H1 (cell line): ENCODE data around the gene PCNA. TPM values are rescaled to one million over a fixed set of nuclear protein-coding genes. Genes with fewer than 3 reads are reported as not detected.

Experiments used
- CTCF ChIA-PET: fragments of 300-600 bp; sonication (Branson Sonifier 250); formaldehyde crosslinking; loops from one replicate; lab custom pipeline; 2021; ENCODE audit not compliant: partially characterized antibody; lab: Charles Lee
- POLR2A ChIA-PET: fragments of 300-600 bp; sonication (Branson Sonifier 250); formaldehyde crosslinking; loops from one replicate; lab custom pipeline; 2021; ENCODE audit warnings: inconsistent platforms; ENCODE audit not compliant: partially characterized antibody; lab: Charles Lee
- DNase-seq, 2 experiments: peaks; one replicate each; pipeline versions ENCODE4 v3.0.0 to v3.0.0-alpha.2; 2010 to 2022; ENCODE audit warnings: low spot score in 2 of 2, low read depth in 1 of 2, mixed read lengths in 1 of 2
- FAIRE-seq: peaks from 2 replicates; lab custom pipeline; 2011; peaks lifted over from hg19 to GRCh38; lab: Jason Lieb, UNC
- H2AFZ ChIP-seq: 2 replicates; pipeline ENCODE4 v1.8.1; 2012; ENCODE audit warnings: low read length, inconsistent platforms
- H2AK5ac ChIP-seq: 2 replicates; pipeline ENCODE4 v1.6.1; 2013; ENCODE audit warnings: low read depth, low read length
- H2BK120ac ChIP-seq: replicated peaks from 2 replicates; pipeline ENCODE3; 2013; ENCODE audit warnings: low read depth, low read length, inconsistent platforms
- H2BK12ac ChIP-seq: 2 replicates; pipeline ENCODE4 v1.6.1; 2013; ENCODE audit warnings: low read depth, low read length
- H2BK15ac ChIP-seq: 2 replicates; pipeline ENCODE4 v1.6.1; 2013; ENCODE audit warnings: low read length
- H2BK20ac ChIP-seq: 2 replicates; pipeline ENCODE4 v1.6.1; 2013; ENCODE audit warnings: low read length
- H2BK5ac ChIP-seq: 2 replicates; pipeline ENCODE4 v1.6.1; 2013; ENCODE audit warnings: low read depth, low read length
- H3K14ac ChIP-seq: 2 replicates; pipeline ENCODE4 v1.6.1; 2013; ENCODE audit warnings: inconsistent platforms; ENCODE audit not compliant: insufficient read length
- H3K18ac ChIP-seq: 2 replicates; pipeline ENCODE4 v1.6.1; 2013; ENCODE audit warnings: low read length; ENCODE audit errors: extremely low read depth
- H3K23ac ChIP-seq: 2 replicates; pipeline ENCODE4 v1.6.1; 2013; ENCODE audit warnings: inconsistent platforms; ENCODE audit not compliant: insufficient read length
- H3K23me2 ChIP-seq: 2 replicates; pipeline ENCODE4 v1.6.1; 2013; ENCODE audit warnings: low read depth, low read length
- H3K27ac ChIP-seq: 2 replicates; pipeline ENCODE4 v1.6.1; 2011; ENCODE audit warnings: low read depth, low read length, inconsistent platforms
- H3K27me3 ChIP-seq, 4 experiments: replicated peaks in 1 of 4; 1 replicate in 1 of 4; 2 replicates in 3 of 4; pipeline versions ENCODE4 v1.6.1 to v1.8.1; 2011 to 2013; ENCODE audit warnings: low read length in 3 of 4, mild to moderate bottlenecking in 3 of 4, inconsistent platforms in 2 of 4, mixed read lengths in 2 of 4, moderate library complexity in 1 of 4; ENCODE audit not compliant: control insufficient read depth in 3 of 4, insufficient read depth in 3 of 4; ENCODE audit errors: extremely low read depth in 1 of 4
- H3K36me3 ChIP-seq, 4 experiments: 2 replicates each; pipeline versions ENCODE4 v1.6.1 to v1.8.1; 2011 to 2013; ENCODE audit warnings: mild to moderate bottlenecking in 4 of 4, low read length in 3 of 4, moderate library complexity in 2 of 4, control low read depth in 1 of 4, inconsistent platforms in 1 of 4; ENCODE audit not compliant: insufficient read depth in 4 of 4, control insufficient read depth in 2 of 4
- H3K4ac ChIP-seq: replicated peaks from 2 replicates; pipeline ENCODE3; 2013; ENCODE audit warnings: low read length, low read depth, mixed read lengths, inconsistent platforms; ENCODE audit not compliant: insufficient read length
- H3K4me1 ChIP-seq, 4 experiments: replicated peaks in 1 of 4; 1 replicate in 1 of 4; 2 replicates in 3 of 4; pipeline versions ENCODE4 v1.6.1 to v1.8.1; 2011 to 2013; ENCODE audit warnings: low read length in 3 of 4, inconsistent platforms in 2 of 4, mixed read lengths in 1 of 4; ENCODE audit not compliant: insufficient read depth in 4 of 4, control insufficient read depth in 3 of 4
- H3K4me2 ChIP-seq, 2 experiments: 2 replicates each; pipeline versions ENCODE4 v1.6.1 to v1.8.1; 2011 to 2013; ENCODE audit warnings: low read depth in 2 of 2, low read length in 2 of 2, control low read depth in 1 of 2, inconsistent platforms in 1 of 2, mild to moderate bottlenecking in 1 of 2; ENCODE audit not compliant: insufficient read depth in 1 of 2
- H3K4me3 ChIP-seq, 4 experiments: fragments of 200-600, 300-600 bp in 1 of 4; sonication (generic), shearing (Covaris generic), sonication (Bioruptor Twin) in 1 of 4; 2 replicates each; pipeline versions ENCODE4 v1.5.1 to v1.8.1; 2011 to 2016; ENCODE audit warnings: low read length in 4 of 4, low read depth in 3 of 4, control low read depth in 2 of 4, inconsistent platforms in 2 of 4, mild to moderate bottlenecking in 2 of 4, mixed read lengths in 1 of 4, moderate library complexity in 1 of 4; ENCODE audit not compliant: insufficient read depth in 2 of 4; ENCODE audit errors: extremely low read depth in 1 of 4
- H3K56ac ChIP-seq: replicated peaks from 2 replicates; pipeline ENCODE3; 2013; ENCODE audit warnings: low read depth, mild to moderate bottlenecking, mixed read lengths, low read length, inconsistent platforms; ENCODE audit not compliant: insufficient read length
- H3K79me1 ChIP-seq: 2 replicates; pipeline ENCODE4 v1.6.1; 2013; ENCODE audit warnings: low read depth, low read length, control low read depth
- H3K79me2 ChIP-seq, 2 experiments: 2 replicates each; pipeline versions ENCODE4 v1.6.1 to v1.8.1; 2012 to 2013; ENCODE audit warnings: low read length in 2 of 2, mild to moderate bottlenecking in 2 of 2, inconsistent platforms in 1 of 2; ENCODE audit not compliant: insufficient read depth in 2 of 2, control insufficient read depth in 1 of 2
- H3K9ac ChIP-seq, 4 experiments: replicated peaks in 1 of 4; 1 replicate in 1 of 4; 2 replicates in 3 of 4; pipeline versions ENCODE4 v1.6.1 to v1.8.1; 2011 to 2013; ENCODE audit warnings: low read depth in 3 of 4, low read length in 3 of 4, control low read depth in 2 of 4, mild to moderate bottlenecking in 2 of 4, moderate library complexity in 2 of 4, inconsistent platforms in 1 of 4; ENCODE audit errors: extremely low read depth in 1 of 4
- H3K9me3 ChIP-seq, 2 experiments: 2 replicates each; pipeline versions ENCODE4 v1.6.1 to v1.8.1; 2012 to 2013; ENCODE audit warnings: mild to moderate bottlenecking in 2 of 2, moderate library complexity in 2 of 2, control low read depth in 1 of 2, inconsistent platforms in 1 of 2, low read depth in 1 of 2, low read length in 1 of 2, mixed read lengths in 1 of 2; ENCODE audit not compliant: insufficient read depth in 2 of 2
- H4K20me1 ChIP-seq, 2 experiments: replicated peaks in 1 of 2; 2 replicates each; pipeline versions ENCODE3 to v1.8.1; 2011 to 2013; ENCODE audit warnings: inconsistent platforms in 2 of 2, low read length in 2 of 2, mild to moderate bottlenecking in 1 of 2; ENCODE audit not compliant: insufficient read depth in 2 of 2, control insufficient read depth in 1 of 2
- H4K5ac ChIP-seq: 2 replicates; pipeline ENCODE4 v1.6.1; 2013; ENCODE audit warnings: low read length, low read depth, mixed read lengths, inconsistent platforms; ENCODE audit not compliant: insufficient read length
- H4K8ac ChIP-seq: 2 replicates; pipeline ENCODE4 v1.8.0; 2013; ENCODE audit warnings: mild to moderate bottlenecking, moderate library complexity, low read length, inconsistent platforms; ENCODE audit not compliant: insufficient read depth; ENCODE audit errors: extremely low read depth
- H4K91ac ChIP-seq: replicated peaks from 2 replicates; pipeline ENCODE3; 2013; ENCODE audit warnings: low read length, mixed read lengths, inconsistent platforms; ENCODE audit not compliant: insufficient read length
- BRCA1 ChIP-seq: IDR thresholded peaks from 2 replicates; pipeline ENCODE4 v1.6.1; 2012; ENCODE audit warnings: low read depth, low read length, improper control_type of control experiment
- CBX5 ChIP-seq: fragments of 300-800, 300-1000 bp; sonication (generic); IDR thresholded peaks from 2 replicates; pipeline ENCODE4 v1.7.1; 2016; ENCODE audit warnings: antibody characterized with exemption, low read length, low read depth
- CBX8 ChIP-seq: fragments of 300-800, 300-1000 bp; sonication (generic); IDR thresholded peaks from 2 replicates; pipeline ENCODE4 v1.7.1; 2016; ENCODE audit warnings: low read depth, low read length, borderline replicate concordance
- CEBPB ChIP-seq: IDR thresholded peaks from 2 replicates; pipeline ENCODE4 v1.6.1; 2012; ENCODE audit warnings: low read depth, low read length
- CHD2 ChIP-seq: IDR thresholded peaks from 2 replicates; pipeline ENCODE4 v1.6.1; 2012; ENCODE audit warnings: low read length, improper control_type of control experiment
- KDM4A ChIP-seq: IDR thresholded peaks from one replicate; pipeline ENCODE4 v1.7.1; 2012; ENCODE audit warnings: low read depth, mild to moderate bottlenecking, moderate library complexity, low read length, inconsistent platforms; ENCODE audit not compliant: severe bottlenecking
- POLR2A ChIP-seq, 2 experiments: IDR thresholded peaks; 1 replicate in 1 of 2; 2 replicates in 1 of 2; pipeline ENCODE4 v1.6.1; 2011; ENCODE audit warnings: low read depth in 2 of 2, low read length in 2 of 2, mild to moderate bottlenecking in 2 of 2; ENCODE audit errors: control extremely low read depth in 1 of 2
- SIN3A ChIP-seq, 2 experiments: IDR thresholded peaks in 1 of 2; conservative IDR thresholded peaks in 1 of 2; 2 replicates each; pipeline ENCODE4 v1.6.1; 2011 to 2012; ENCODE audit warnings: low read length in 2 of 2, improper control_type of control experiment in 1 of 2, low read depth in 1 of 2, mild to moderate bottlenecking in 1 of 2
- SIRT6 ChIP-seq: IDR thresholded peaks from one replicate; pipeline ENCODE4 v1.7.1; 2012; ENCODE audit warnings: low read length, inconsistent platforms
- SIX5 ChIP-seq: IDR thresholded peaks from 2 replicates; pipeline ENCODE4 v1.6.1; 2011; ENCODE audit warnings: mild to moderate bottlenecking, low read depth, low read length
- SRF ChIP-seq: IDR thresholded peaks from 2 replicates; pipeline ENCODE4 v1.6.1; 2011; ENCODE audit warnings: mild to moderate bottlenecking, low read depth, low read length, moderate library complexity
- TAF7 ChIP-seq: optimal IDR thresholded peaks from 2 replicates; pipeline ENCODE3; 2011; ENCODE audit warnings: low read depth, mild to moderate bottlenecking, inconsistent platforms, low read length, moderate library complexity, borderline replicate concordance
- WGBS, 2 experiments: shearing (Covaris generic) in 1 of 2; methylation state at CpG; one replicate each; pipeline versions ENCODE4 v1.1.6 to v1.1.7; 2013 to 2015; ENCODE audit warnings: low lambda C conversion rate in 2 of 2, mixed read lengths in 2 of 2, inconsistent platforms in 1 of 2, low coverage in 1 of 2, missing lambda C conversion rate in 1 of 2; ENCODE audit not compliant: insufficient replicate concordance in 2 of 2, insufficient coverage in 1 of 2, insufficient read length in 1 of 2; ENCODE audit errors: extremely low coverage in 1 of 2, missing lambda C conversion rate in 1 of 2; 5-methylcytosine and 5-hydroxymethylcytosine counted together
- polyA plus RNA-seq, 7 experiments: library from polyadenylated mRNA; depleted of rRNA in 3 of 7; stranded (reverse) in 5 of 7; unstranded in 2 of 7; fragments of >200 nt in 5 of 7; fragments of 200-250 nt in 2 of 7; gene quantifications; 1 replicate in 5 of 7; 2 replicates in 1 of 7; 4 replicates in 1 of 7; pipeline versions ENCODE4 v1.2.1 to v1.2.3, GENCODE V29; 2011 to 2013; ENCODE audit warnings: missing spikeins in 2 of 7, mixed read lengths in 2 of 7
- total RNA-seq: library from RNA; stranded (reverse); fragmentation: NEBNext Ultra II Directional; extraction: Animal tissue kit (Norgen Biotek cat#: 25700); gene quantifications from 2 replicates; pipeline ENCODE4 v1.2.1, GENCODE V29; 2021

Gene PCNA
- total and polyA plus RNA-seq, 2 of the 8 experiments (the other 6 are each of a cell fraction or from before 2014, with no cell fraction given): 290 to 737 TPM

- Histone ChIP-seq H4K5ac (no peak overlapping the region), H3K4ac (no peak overlapping the region), H3K4me1 (no peaks in the 10 kb centered on the region), H3K27ac (no peak overlapping the region), H4K91ac (no peak overlapping the region), H3K79me1 (no peaks in the 10 kb centered on the region), H4K20me1 (no peaks in the 10 kb centered on the region), H3K9ac (no peak overlapping the region), H3K4me3 (no peak overlapping the region), H3K27me3 (no peaks in the 10 kb centered on the region), H2AK5ac (no peak overlapping the region), H3K36me3 (no peaks in the 10 kb centered on the region), H3K14ac (no peak overlapping the region), H3K23ac (no peak overlapping the region), H2BK12ac (no peak overlapping the region), H3K56ac (no peak overlapping the region), H2BK15ac (no peak overlapping the region), H3K23me2 (no peaks in the 10 kb centered on the region), H3K4me2 (no peak overlapping the region), H2BK120ac (no peak overlapping the region), H3K18ac (no peak overlapping the region), H2AFZ (no peak overlapping the region), H2BK5ac (no peak overlapping the region), H2BK20ac (no peak overlapping the region), H3K9me3 (no peaks in the 10 kb centered on the region), H4K8ac (no peak overlapping the region), H3K79me2 (no peaks in the 10 kb centered on the region)
- FAIRE-seq: no peak
- no peak for DNase-seq
- POLR2A ChIA-PET: interaction anchor here (0.9 to 2.9 kb wide), 2 partner anchors 8 to 120 kb away, joined by 3 to 9 read pairs; no protein-coding TSS in a partner anchor
- TF ChIP-seq CHD2 (no peak), SIX5 (no peak), CBX5 (no peak), SIRT6 (no peak), POLR2A (IDR thresholded peaks at IDR 0.05; ENCODE audit: control extremely low read depth in 1 of 2, low read depth in 2 of 2, low read length in 2 of 2) (no peak), CEBPB (no peak), SRF (no peak), SIN3A (conservative IDR thresholded peaks at IDR 0.05 in 1 of 2, IDR thresholded peaks at IDR 0.05 in 1 of 2; ENCODE audit: low read depth in 1 of 2, low read length in 2 of 2) (no peak), BRCA1 (no peak), CBX8 (no peak), KDM4A (no peak), TAF7 (no peak)
- WGBS, 2 experiments: 57% methylated on average over 3 of the region's 3 CpGs; no CpG with 5 or more reads in 1 of the 2 experiments
- CTCF ChIA-PET: interaction anchor here (0.6 to 1.4 kb wide), 3 partner anchors 10 to 91 kb away, joined by 3 to 6 read pairs (median 3); no protein-coding TSS in a partner anchor
Observed at GRCh38 chr20:5088688-5089087, 31.1 kb downstream of the PCNA start.
